HG03175 (cell line): Measurements from ENCODE around the gene SLIT3.

ENCODE experiments used
- ATAC-seq: cut with Tn5 transposase; IDR thresholded peaks from one replicate; pipeline ENCODE4 v1.9.1; 2021; ENCODE audit warnings: mild to moderate bottlenecking, moderate library complexity; ENCODE audit not compliant: unreplicated experiment

SLIT3 gene

GRCh38 chr5:169178274-169178673, 122.7 kb downstream of the SLIT3 start:
- ATAC-seq, result no peak

GRCh38 chr5:169176709-169177694, 123.9 kb downstream of the SLIT3 start:
- ATAC-seq, result no peak

- no peak for ATAC-seq
Measured at GRCh38 chr5:169175733-169176132, 125.2 kb downstream of the SLIT3 start.

- ATAC-seq, result no peak
Measured at GRCh38 chr5:169174923-169175322, 126.0 kb downstream of the SLIT3 start.

- no peak for ATAC-seq
Measured at GRCh38 chr5:169173372-169173771, 127.6 kb downstream of the SLIT3 start.

- no peak for ATAC-seq
Measured at GRCh38 chr5:169171515-169171914, 129.4 kb downstream of the SLIT3 start.

- ATAC-seq, result no peak
Measured at GRCh38 chr5:169169783-169170182, 131.2 kb downstream of the SLIT3 start.

- no peak for ATAC-seq
Measured at GRCh38 chr5:169168280-169168679, 132.7 kb downstream of the SLIT3 start.

GRCh38 chr5:169166078-169166477, 134.9 kb downstream of the SLIT3 start:
- ATAC-seq, result no peak

- ATAC-seq, result no peak
Measured at GRCh38 chr5:169165052-169165451, 135.9 kb downstream of the SLIT3 start.

GRCh38 chr5:169164481-169164925, 136.4 kb downstream of the SLIT3 start:
- no peak for ATAC-seq

- ATAC-seq, result no peak
Measured at GRCh38 chr5:169162407-169162806, 138.5 kb downstream of the SLIT3 start.

- no peak for ATAC-seq
Measured at GRCh38 chr5:169161022-169161680, 139.8 kb downstream of the SLIT3 start.

GRCh38 chr5:169160405-169160901, 140.5 kb downstream of the SLIT3 start:
- no peak for ATAC-seq

- no peak for ATAC-seq
Measured at GRCh38 chr5:169158764-169159163, 142.2 kb downstream of the SLIT3 start.

- ATAC-seq, result no peak
Measured at GRCh38 chr5:169157064-169157463, 143.9 kb downstream of the SLIT3 start.

GRCh38 chr5:169154679-169155078, 146.3 kb downstream of the SLIT3 start:
- no peak for ATAC-seq

GRCh38 chr5:169153405-169153804, 147.5 kb downstream of the SLIT3 start:
- no peak for ATAC-seq

- ATAC-seq, result no peak
Measured at GRCh38 chr5:169152946-169153345, 148.0 kb downstream of the SLIT3 start.

GRCh38 chr5:169152453-169152852, 148.5 kb downstream of the SLIT3 start:
- ATAC-seq, result no peak

- no peak for ATAC-seq
Measured at GRCh38 chr5:169151051-169151805, 149.7 kb downstream of the SLIT3 start.
